ENCODE results near the gene DPY30. TPM values are rescaled to one million over a fixed set of nuclear protein-coding genes. Genes with fewer than 3 reads are reported as not detected.

DPY30 gene
- total and polyA plus RNA-seq, 2 experiments from 2014 or later: 156 to 518 TPM

DNA sequence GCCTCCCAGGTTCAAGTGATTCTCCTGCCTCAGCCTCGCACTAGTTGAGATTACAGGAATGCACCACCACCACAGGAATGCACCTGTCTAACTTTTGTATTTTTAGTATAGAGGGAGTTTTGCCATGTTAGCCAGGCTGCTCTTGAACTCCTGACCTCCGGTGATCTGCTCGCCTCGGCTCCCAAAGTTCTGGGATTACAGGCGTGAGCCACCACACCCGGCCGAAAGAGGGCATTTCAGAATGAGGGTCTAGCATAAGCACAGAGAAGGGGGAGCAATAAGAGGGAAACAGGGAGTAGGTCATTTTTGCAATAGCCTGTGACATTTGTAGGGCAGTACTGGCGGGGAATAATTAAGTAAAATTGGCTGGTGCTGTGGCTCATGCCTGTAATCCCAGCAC, 21.8 kb upstream of the DPY30 start (continued):
- TF ChIP-seq ZNF462 (CRISPR knock-in tag; IDR thresholded peaks at IDR 0.05) (no peak), STAT1 (IDR thresholded peaks at IDR 0.05; ENCODE audit: unreplicated experiment) (no peak), EZH2phosphoT487 (IDR thresholded peaks at IDR 0.05; ENCODE audit: unreplicated experiment) (no peak)

DNA sequence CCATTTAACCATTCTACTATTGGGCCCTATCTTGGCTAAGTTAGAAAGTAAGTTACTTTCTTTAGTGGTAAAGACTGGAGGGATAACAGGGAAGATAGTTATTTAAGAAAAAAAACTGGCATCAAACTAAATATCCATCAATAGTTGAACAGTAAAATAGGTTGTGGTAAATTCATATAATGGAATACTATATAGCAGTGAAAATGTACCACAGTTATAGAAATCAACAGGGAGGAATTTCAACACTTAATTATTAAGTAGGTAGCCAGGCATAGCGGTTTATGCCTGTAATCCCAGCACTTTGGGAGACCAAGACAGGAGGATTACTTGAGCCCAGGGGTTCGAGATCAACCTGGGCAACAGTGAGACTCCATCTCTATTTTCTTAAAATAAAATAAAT, 20.7 kb upstream of the DPY30 start:
- no peak for TF ChIP-seq JUNB (IDR thresholded peaks at IDR 0.05; ENCODE audit: unreplicated experiment)
- TF ChIP-seq ZNF331 (CRISPR knock-in tag; IDR thresholded peaks at IDR 0.05; ENCODE audit: low read depth): no peak
- TF ChIP-seq, protein P1, sequence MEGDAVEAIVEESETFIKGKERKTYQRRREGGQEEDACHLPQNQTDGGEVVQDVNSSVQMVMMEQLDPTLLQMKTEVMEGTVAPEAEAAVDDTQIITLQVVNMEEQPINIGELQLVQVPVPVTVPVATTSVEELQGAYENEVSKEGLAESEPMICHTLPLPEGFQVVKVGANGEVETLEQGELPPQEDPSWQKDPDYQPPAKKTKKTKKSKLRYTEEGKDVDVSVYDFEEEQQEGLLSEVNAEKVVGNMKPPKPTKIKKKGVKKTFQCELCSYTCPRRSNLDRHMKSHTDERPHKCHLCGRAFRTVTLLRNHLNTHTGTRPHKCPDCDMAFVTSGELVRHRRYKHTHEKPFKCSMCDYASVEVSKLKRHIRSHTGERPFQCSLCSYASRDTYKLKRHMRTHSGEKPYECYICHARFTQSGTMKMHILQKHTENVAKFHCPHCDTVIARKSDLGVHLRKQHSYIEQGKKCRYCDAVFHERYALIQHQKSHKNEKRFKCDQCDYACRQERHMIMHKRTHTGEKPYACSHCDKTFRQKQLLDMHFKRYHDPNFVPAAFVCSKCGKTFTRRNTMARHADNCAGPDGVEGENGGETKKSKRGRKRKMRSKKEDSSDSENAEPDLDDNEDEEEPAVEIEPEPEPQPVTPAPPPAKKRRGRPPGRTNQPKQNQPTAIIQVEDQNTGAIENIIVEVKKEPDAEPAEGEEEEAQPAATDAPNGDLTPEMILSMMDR (conservative IDR thresholded peaks at IDR 0.05; ENCODE audit: low read depth in 2 of 2): no peak
- no peak for TF ChIP-seq ZNF114 (CRISPR knock-in tag; IDR thresholded peaks at IDR 0.05)
- no peak for TF ChIP-seq REST (IDR thresholded peaks at IDR 0.05; ENCODE audit: unreplicated experiment)
- TF ChIP-seq, protein P2, sequence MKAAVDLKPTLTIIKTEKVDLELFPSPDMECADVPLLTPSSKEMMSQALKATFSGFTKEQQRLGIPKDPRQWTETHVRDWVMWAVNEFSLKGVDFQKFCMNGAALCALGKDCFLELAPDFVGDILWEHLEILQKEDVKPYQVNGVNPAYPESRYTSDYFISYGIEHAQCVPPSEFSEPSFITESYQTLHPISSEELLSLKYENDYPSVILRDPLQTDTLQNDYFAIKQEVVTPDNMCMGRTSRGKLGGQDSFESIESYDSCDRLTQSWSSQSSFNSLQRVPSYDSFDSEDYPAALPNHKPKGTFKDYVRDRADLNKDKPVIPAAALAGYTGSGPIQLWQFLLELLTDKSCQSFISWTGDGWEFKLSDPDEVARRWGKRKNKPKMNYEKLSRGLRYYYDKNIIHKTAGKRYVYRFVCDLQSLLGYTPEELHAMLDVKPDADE (IDR thresholded peaks at IDR 0.05): no peak
- no peak for TF ChIP-seq POLR2AphosphoS5 (IDR thresholded peaks at IDR 0.05; ENCODE audit: low read depth)
- TF ChIP-seq EZH2phosphoT487 (IDR thresholded peaks at IDR 0.05; ENCODE audit: unreplicated experiment): no peak
- Histone ChIP-seq H3K79me2 (replicated peaks; ENCODE audit: insufficient read depth) (peaks cover 10% of the 10 kb centered on the region), H3K27me3 (ENCODE audit: insufficient read depth) (no peaks in the 10 kb centered on the region), H3K4me1 (ENCODE audit: insufficient read depth) (peaks cover 8% of the 10 kb centered on the region; the same call in 1 of the 2 replicates), H3K9me2 (ENCODE audit: insufficient read depth) (no peaks in the 10 kb centered on the region), H3F3A (replicated peaks; ENCODE audit: low read depth) (no peaks in the 10 kb centered on the region; the same call in 1 of the 2 replicates), H3K4me2 (no peak overlapping the region), H4K20me1 (replicated peaks; ENCODE audit: insufficient read depth) (no peaks in the 10 kb centered on the region), H3K27ac (ENCODE audit: low read depth) (no peak overlapping the region), H3K36me3 (ENCODE audit: insufficient read depth) (no peaks in the 10 kb centered on the region), H2AFZ (no peak overlapping the region), H3K4me3 (no peak overlapping the region)
- Mint-ChIP-seq H3K27me3 (ENCODE audit: insufficient read depth, low read depth, poor library complexity) (peaks cover 4% of the 10 kb centered on the region), H3K27ac (no peak overlapping the region), H3K36me3 (ENCODE audit: low read depth) (no peaks in the 10 kb centered on the region), H3K4me3 (no peak overlapping the region), H3K9me3 (peaks cover 4% of the 10 kb centered on the region; the same call in 1 of the 3 replicates), H3K4me1 (peaks cover 13% of the 10 kb centered on the region)
- DNase-seq (ENCODE audit: low spot score) (no peak), ATAC-seq (no peak)
